ENCODE results near the gene TDRD10. TPM values are rescaled to one million over a fixed set of nuclear protein-coding genes. Genes with fewer than 3 reads are reported as not detected.

The TDRD10 gene
- total RNA-seq, 1 experiment from 2014 or later, result 0.31 TPM

GRCh38 chr1:154460695-154461260 is 41.2 kb upstream of the TDRD10 start:
- H2BK15ac ChIP-seq (ENCODE audit: low read depth, low read length), result no peak overlapping the region
- H2BK5ac ChIP-seq (ENCODE audit: insufficient read length, low read length), result no peak overlapping the region
- H3K27ac Mint-ChIP-seq, result 0 out of 7 replicates have a peak overlapping the region, but pooled peaks of 1 of the 3 experiments have one; percentile 1
- H2BK12ac ChIP-seq (ENCODE audit: insufficient read length, low read depth, low read length), result no peak overlapping the region
- H4K8ac ChIP-seq (replicated peaks; ENCODE audit: insufficient read length, low read depth, low read length), result no peak overlapping the region
- H3K56ac ChIP-seq (ENCODE audit: insufficient read length, low read depth, low read length), result no peak overlapping the region
- H2AFZ ChIP-seq (ENCODE audit: low read length), result no peak overlapping the region
- no peaks in the 10 kb centered on the region for H3K27me3 Mint-ChIP-seq (ENCODE audit: low read depth)
- H3K4me3 Mint-ChIP-seq, result no peak overlapping the region
- no CpG with 5 or more reads among the region's 15 CpGs for WGBS (ENCODE audit: extremely low coverage, insufficient read length, low lambda C conversion rate)
- H3K27ac ChIP-seq (ENCODE audit: insufficient read length, low read depth, low read length), result no peak overlapping the region
- no peak overlapping the region for H3K18ac ChIP-seq (ENCODE audit: insufficient read length, low read depth, low read length)
- H3K9ac ChIP-seq (ENCODE audit: extremely low read depth, insufficient read length, low read length), result no peak overlapping the region
- TF ChIP-seq, protein P1, sequence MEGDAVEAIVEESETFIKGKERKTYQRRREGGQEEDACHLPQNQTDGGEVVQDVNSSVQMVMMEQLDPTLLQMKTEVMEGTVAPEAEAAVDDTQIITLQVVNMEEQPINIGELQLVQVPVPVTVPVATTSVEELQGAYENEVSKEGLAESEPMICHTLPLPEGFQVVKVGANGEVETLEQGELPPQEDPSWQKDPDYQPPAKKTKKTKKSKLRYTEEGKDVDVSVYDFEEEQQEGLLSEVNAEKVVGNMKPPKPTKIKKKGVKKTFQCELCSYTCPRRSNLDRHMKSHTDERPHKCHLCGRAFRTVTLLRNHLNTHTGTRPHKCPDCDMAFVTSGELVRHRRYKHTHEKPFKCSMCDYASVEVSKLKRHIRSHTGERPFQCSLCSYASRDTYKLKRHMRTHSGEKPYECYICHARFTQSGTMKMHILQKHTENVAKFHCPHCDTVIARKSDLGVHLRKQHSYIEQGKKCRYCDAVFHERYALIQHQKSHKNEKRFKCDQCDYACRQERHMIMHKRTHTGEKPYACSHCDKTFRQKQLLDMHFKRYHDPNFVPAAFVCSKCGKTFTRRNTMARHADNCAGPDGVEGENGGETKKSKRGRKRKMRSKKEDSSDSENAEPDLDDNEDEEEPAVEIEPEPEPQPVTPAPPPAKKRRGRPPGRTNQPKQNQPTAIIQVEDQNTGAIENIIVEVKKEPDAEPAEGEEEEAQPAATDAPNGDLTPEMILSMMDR (conservative IDR thresholded peaks at IDR 0.05), result no peak
- no peaks in the 10 kb centered on the region for H3K23me2 ChIP-seq (ENCODE audit: insufficient read length, low read depth, low read length, poor library complexity, severe bottlenecking)
- H3K36me3 Mint-ChIP-seq (ENCODE audit: insufficient read depth in 1 of 3, low read depth in 3 of 3), result no peaks in the 10 kb centered on the region; a peak in 1 of 7 replicates
- H3K4me2 ChIP-seq (ENCODE audit: insufficient read depth, insufficient read length, low read length), result no peak overlapping the region
- H2BK20ac ChIP-seq (ENCODE audit: low read depth, low read length, poor library complexity, severe bottlenecking), result no peak overlapping the region
- H2AK5ac ChIP-seq (ENCODE audit: insufficient read length, low read length), result no peak overlapping the region
- no peaks in the 10 kb centered on the region for H3K79me2 ChIP-seq (ENCODE audit: insufficient read depth, low read length)
- H3K27me3 ChIP-seq (ENCODE audit: insufficient read depth, low read length), result no peaks in the 10 kb centered on the region
- no peaks in the 10 kb centered on the region for H3K9me3 ChIP-seq (ENCODE audit: control insufficient read depth, low read depth, low read length)
- no peak overlapping the region for H3T11ph ChIP-seq (ENCODE audit: low read length)
- H4K91ac ChIP-seq (ENCODE audit: insufficient read length, low read depth, low read length), result no peak overlapping the region
- no peak overlapping the region for H2BK120ac ChIP-seq (ENCODE audit: low read depth, low read length, poor library complexity, severe bottlenecking)
- no peak overlapping the region for H4K5ac ChIP-seq (ENCODE audit: insufficient read length, low read depth, low read length)
- H3K4ac ChIP-seq (ENCODE audit: low read depth, low read length), result no peak overlapping the region
- no peaks in the 10 kb centered on the region for H3K4me1 ChIP-seq (ENCODE audit: insufficient read depth, low read length)
- H3K14ac ChIP-seq (ENCODE audit: insufficient read depth, low read length), result no peak overlapping the region
- peaks cover 5 to 6% of the 10 kb centered on the region in 2 experiments; a peak in 3 of 4 replicates for H3K4me1 Mint-ChIP-seq
- H3K9me3 Mint-ChIP-seq, result no peaks in the 10 kb centered on the region
- no peaks in the 10 kb centered on the region for H4K20me1 ChIP-seq (ENCODE audit: control insufficient read depth, insufficient read depth, insufficient read length)
- DNase-seq, result no peak
- H3K79me1 ChIP-seq (ENCODE audit: insufficient read depth, low read depth, low read length, poor library complexity, severe bottlenecking), result no peaks in the 10 kb centered on the region
- H3K23ac ChIP-seq (ENCODE audit: insufficient read length, low read depth, low read length), result no peak overlapping the region
